Kidney epithelial cell (primary cell): Measurements from ENCODE around the gene WDR38. TPM values are rescaled to one million over a fixed set of nuclear protein-coding genes. Genes with fewer than 3 reads are reported as not detected.

Source experiments
- DNase-seq: peaks from one replicate; pipeline ENCODE4 v3.0.0-alpha.2; 2010; ENCODE audit warnings: low read depth
- H3K27me3 ChIP-seq: 2 replicates; pipeline ENCODE4 v1.6.0; 2011; ENCODE audit warnings: low read length; ENCODE audit not compliant: control insufficient read depth, insufficient read depth
- H3K36me3 ChIP-seq: 2 replicates; pipeline ENCODE4 v1.5.1; 2011; ENCODE audit warnings: low read length; ENCODE audit not compliant: control insufficient read depth, insufficient read depth
- H3K4me3 ChIP-seq: 2 replicates; pipeline ENCODE4 v1.5.1; 2011; ENCODE audit warnings: low read depth, mild to moderate bottlenecking, control low read depth, low read length
- total RNA-seq: library from RNA; depleted of rRNA; stranded (reverse); fragments of >200 nt; gene quantifications from 2 replicates; pipeline ENCODE4 v1.2.3, GENCODE V29; 2015
- TF ChIP-seq, protein P1 (sequence below): IDR thresholded peaks from 2 replicates; pipeline ENCODE4 v1.5.1; 2011; ENCODE audit warnings: mild to moderate bottlenecking, moderate library complexity, low read length, control low read depth, inconsistent platforms; ENCODE audit not compliant: insufficient read depth, poor library complexity, severe bottlenecking

The WDR38 gene
- total RNA-seq, 1 donor from 2014 or later = not detected

GRCh38 chr9:124846969-124847368 is 6.3 kb upstream of the WDR38 start:
- Histone ChIP-seq H3K36me3 (no peaks in the 10 kb centered on the region), H3K4me3 (no peak overlapping the region), H3K27me3 (no peaks in the 10 kb centered on the region)
- TF ChIP-seq, protein P1, sequence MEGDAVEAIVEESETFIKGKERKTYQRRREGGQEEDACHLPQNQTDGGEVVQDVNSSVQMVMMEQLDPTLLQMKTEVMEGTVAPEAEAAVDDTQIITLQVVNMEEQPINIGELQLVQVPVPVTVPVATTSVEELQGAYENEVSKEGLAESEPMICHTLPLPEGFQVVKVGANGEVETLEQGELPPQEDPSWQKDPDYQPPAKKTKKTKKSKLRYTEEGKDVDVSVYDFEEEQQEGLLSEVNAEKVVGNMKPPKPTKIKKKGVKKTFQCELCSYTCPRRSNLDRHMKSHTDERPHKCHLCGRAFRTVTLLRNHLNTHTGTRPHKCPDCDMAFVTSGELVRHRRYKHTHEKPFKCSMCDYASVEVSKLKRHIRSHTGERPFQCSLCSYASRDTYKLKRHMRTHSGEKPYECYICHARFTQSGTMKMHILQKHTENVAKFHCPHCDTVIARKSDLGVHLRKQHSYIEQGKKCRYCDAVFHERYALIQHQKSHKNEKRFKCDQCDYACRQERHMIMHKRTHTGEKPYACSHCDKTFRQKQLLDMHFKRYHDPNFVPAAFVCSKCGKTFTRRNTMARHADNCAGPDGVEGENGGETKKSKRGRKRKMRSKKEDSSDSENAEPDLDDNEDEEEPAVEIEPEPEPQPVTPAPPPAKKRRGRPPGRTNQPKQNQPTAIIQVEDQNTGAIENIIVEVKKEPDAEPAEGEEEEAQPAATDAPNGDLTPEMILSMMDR = no peak
- no peak for DNase-seq

DNA sequence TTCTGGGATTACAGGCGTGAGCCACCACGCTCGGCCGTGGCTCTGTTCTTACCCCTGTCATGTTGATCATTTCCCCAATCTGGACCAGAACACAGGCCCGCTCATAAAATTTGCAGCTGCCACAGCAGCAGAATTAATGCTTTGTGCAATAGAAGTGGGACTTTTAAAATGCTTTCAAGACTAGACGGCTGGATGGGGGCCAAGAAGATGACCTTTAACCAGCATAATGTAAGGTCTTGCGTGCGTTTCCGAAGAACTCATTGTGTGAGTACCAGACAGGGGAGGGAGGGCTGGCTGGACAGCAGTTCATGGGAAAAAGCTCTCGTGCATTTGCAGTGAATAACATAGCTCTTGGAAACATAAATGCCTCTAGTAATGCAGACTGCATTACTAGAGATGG is 3.5 kb upstream of the WDR38 start:
- no peak for DNase-seq
- no peak overlapping the region for H3K4me3 ChIP-seq
- no peaks in the 10 kb centered on the region for H3K27me3 ChIP-seq
- TF ChIP-seq, protein P1 = no peak
- no peaks in the 10 kb centered on the region for H3K36me3 ChIP-seq

DNA sequence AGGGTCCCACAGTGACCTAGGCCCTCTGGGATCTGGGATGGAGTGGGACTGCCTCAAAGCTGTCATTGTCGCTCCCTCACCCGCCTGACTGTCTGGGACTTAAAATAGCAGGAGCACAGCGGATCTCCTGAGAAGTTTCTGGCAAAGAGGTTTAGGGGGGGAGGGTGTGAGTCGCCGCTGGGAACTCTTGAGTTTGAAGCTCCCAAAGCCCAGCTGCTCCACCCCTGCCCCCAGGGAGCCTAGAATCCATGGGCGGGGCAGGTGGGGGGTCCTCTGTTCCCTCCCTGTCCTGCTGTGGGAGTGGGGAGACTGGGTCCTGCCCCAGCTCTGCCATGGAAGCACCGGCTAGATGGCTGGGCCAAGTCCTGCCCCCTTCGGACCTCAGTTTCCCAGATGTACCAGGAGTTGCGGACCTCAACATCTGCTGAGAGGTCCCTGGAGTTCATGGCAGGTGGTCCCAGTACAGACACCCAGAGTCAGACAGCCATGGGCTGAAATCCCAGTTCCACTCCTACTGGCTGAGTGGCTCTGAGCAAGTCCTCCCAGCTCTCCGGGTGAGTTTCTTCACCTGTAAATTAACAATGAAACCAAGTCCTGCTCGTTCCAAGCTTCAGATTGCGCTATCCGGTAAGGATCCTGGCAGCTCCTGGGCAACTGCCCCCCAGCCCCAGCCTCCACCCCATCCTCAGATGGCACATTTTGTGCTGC is 985 bp upstream of the WDR38 start:
- no peaks in the 10 kb centered on the region for H3K36me3 ChIP-seq
- H3K27me3 ChIP-seq = no peaks in the 10 kb centered on the region
- TF ChIP-seq, protein P1 = no peak
- no peak overlapping the region for H3K4me3 ChIP-seq
- no peak for DNase-seq

GRCh38 chr9:124853605-124854143 is 414 bp downstream of the WDR38 start:
- Histone ChIP-seq H3K4me3 (peak overlapping the region; percentile 47), H3K36me3 (peaks cover 3% of the 10 kb centered on the region), H3K27me3 (no peaks in the 10 kb centered on the region)
- TF ChIP-seq, protein P1 = no peak
- no peak for DNase-seq

- TF ChIP-seq, protein P1 = no peak
- H3K27me3 ChIP-seq = no peaks in the 10 kb centered on the region
- peaks cover 3% of the 10 kb centered on the region for H3K36me3 ChIP-seq
- no peak overlapping the region for H3K4me3 ChIP-seq
- no peak for DNase-seq
Observed at GRCh38 chr9:124854161-124854560, 901 bp downstream of the WDR38 start.

- TF ChIP-seq, protein P1 = no peak
- no peak for DNase-seq
- Histone ChIP-seq H3K4me3 (no peak overlapping the region), H3K27me3 (no peaks in the 10 kb centered on the region), H3K36me3 (peaks cover 3% of the 10 kb centered on the region)
Observed at GRCh38 chr9:124854822-124855221, 1.6 kb downstream of the WDR38 start.
